ENCODE measurements around the gene SUPT5H. TPM values are rescaled to one million over a fixed set of nuclear protein-coding genes. Genes with fewer than 3 reads are reported as not detected.

Gene SUPT5H
- total and polyA plus RNA-seq, 8 donors = 61.7 to 127 (median 109) TPM

DNA sequence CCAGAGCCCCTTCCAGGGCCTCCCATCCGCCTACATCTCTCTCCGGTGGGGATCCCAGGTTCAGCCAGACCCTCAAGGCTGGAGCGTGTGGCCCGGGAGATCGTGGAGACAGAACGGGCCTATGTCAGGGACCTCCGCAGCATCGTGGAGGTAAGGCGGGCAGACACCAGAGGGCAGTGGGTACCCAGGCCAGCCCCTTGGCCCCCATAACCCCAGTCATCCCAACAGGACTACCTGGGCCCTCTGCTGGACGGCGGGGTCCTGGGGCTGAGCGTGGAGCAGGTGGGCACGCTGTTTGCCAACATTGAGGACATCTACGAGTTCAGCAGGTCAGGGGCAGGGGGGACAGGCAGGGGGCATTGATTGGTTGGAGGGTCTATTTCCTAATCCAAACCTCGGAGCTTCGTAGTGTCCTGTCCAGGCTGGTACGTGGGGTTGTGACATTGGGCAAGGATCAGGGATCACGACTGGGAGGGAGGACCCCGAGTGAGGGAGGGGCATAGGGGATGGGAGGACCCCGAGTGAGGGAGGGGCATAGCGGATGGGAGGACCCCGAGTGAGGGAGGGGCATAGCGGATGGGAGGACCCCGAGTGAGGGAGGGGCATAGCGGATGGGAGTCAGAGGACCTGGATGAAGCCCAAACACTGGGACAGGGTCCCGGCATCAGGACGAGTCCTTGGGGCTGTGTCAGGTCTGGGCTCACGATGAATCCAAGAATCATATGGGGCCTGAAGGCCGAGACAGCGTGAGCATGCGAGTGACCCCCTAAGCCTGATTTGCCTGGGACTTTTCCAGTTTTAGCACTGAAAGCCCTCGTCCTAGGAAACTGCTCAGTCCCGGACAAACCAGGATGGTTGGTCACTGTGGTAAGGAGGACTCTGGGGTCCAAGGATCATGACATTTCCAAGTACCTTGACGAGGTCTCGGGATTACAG is 30.0 kb upstream of the SUPT5H start:
- H3K27me3 ChIP-seq = no peaks in the 10 kb centered on the region
- no peaks in the 10 kb centered on the region for H3K9me3 ChIP-seq
- 61 to 76% (median 72%) methylated on average over 32 to 35 of the region's 35 CpGs for WGBS, 5 donors
- intact Hi-C loops (cut with DNase I; ENCODE audit: low total_unique reads) = no loop called here
- peak overlapping the region; percentile 57 to 95 (median 92) for H3K4me3 ChIP-seq
- H3K36me3 ChIP-seq = peaks cover 13 to 42% (median 35%) of the 10 kb centered on the region in 4 donors
- peak overlapping the region in 4 of 5 donors; percentile 37 to 100 (median 98) for H3K27ac ChIP-seq
- peak in 1 of 3 donors; percentile 6 for TF ChIP-seq POLR2AphosphoS5 (IDR thresholded peaks at IDR 0.05)
- no peak for TF ChIP-seq EP300 (IDR thresholded peaks at IDR 0.05)
- peak in 1 of 2 donors; percentile 45 for DNase-seq
- H3K4me1 ChIP-seq = peaks cover 20 to 64% (median 55%) of the 10 kb centered on the region in 4 donors

- intact Hi-C loops (cut with DNase I; ENCODE audit: low total_unique reads) = no loop called here
- H3K4me3 ChIP-seq = peak overlapping the region in 1 of 4 donors; percentile 11
- 80 to 85% (median 81%) methylated on average over 18 to 27 of the region's 27 CpGs for WGBS, 5 donors
- H3K9me3 ChIP-seq = no peaks in the 10 kb centered on the region
- H3K27me3 ChIP-seq = no peaks in the 10 kb centered on the region
- H3K36me3 ChIP-seq = peaks cover 13 to 53% (median 45%) of the 10 kb centered on the region in 4 donors
- TF ChIP-seq POLR2AphosphoS5 (IDR thresholded peaks at IDR 0.05) (peak in 1 of 3 donors; percentile 20), POLR2A (IDR thresholded peaks at IDR 0.05) (no peak)
- TF ChIP-seq, protein P1, sequence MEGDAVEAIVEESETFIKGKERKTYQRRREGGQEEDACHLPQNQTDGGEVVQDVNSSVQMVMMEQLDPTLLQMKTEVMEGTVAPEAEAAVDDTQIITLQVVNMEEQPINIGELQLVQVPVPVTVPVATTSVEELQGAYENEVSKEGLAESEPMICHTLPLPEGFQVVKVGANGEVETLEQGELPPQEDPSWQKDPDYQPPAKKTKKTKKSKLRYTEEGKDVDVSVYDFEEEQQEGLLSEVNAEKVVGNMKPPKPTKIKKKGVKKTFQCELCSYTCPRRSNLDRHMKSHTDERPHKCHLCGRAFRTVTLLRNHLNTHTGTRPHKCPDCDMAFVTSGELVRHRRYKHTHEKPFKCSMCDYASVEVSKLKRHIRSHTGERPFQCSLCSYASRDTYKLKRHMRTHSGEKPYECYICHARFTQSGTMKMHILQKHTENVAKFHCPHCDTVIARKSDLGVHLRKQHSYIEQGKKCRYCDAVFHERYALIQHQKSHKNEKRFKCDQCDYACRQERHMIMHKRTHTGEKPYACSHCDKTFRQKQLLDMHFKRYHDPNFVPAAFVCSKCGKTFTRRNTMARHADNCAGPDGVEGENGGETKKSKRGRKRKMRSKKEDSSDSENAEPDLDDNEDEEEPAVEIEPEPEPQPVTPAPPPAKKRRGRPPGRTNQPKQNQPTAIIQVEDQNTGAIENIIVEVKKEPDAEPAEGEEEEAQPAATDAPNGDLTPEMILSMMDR (IDR thresholded peaks at IDR 0.05) = no peak
- H3K4me1 ChIP-seq = peaks cover 9 to 53% (median 44%) of the 10 kb centered on the region in 4 donors
- DNase-seq = no peak
- H3K27ac ChIP-seq = peak overlapping the region in 3 of 5 donors; percentile 98 to 100 (median 98)
Measured at GRCh38 chr19:39416152-39417120, 28.9 kb upstream of the SUPT5H start.

GRCh38 chr19:39417463-39418181 is 27.8 kb upstream of the SUPT5H start:
- H3K27ac ChIP-seq = no peak overlapping the region
- TF ChIP-seq POLR2AphosphoS5 (IDR thresholded peaks at IDR 0.05) (peak in 1 of 3 donors; percentile 10), POLR2A (IDR thresholded peaks at IDR 0.05) (no peak)
- peaks cover 13 to 65% (median 57%) of the 10 kb centered on the region in 4 donors for H3K36me3 ChIP-seq
- intact Hi-C loops (cut with DNase I; ENCODE audit: low total_unique reads) = no loop called here
- no peaks in the 10 kb centered on the region for H3K9me3 ChIP-seq
- peaks cover 9 to 47% (median 37%) of the 10 kb centered on the region in 4 donors for H3K4me1 ChIP-seq
- no peak for DNase-seq
- no peaks in the 10 kb centered on the region for H3K27me3 ChIP-seq
- no peak overlapping the region for H3K4me3 ChIP-seq
- 87 to 92% (median 91%) methylated on average over 24 to 30 of the region's 30 CpGs for WGBS, 5 donors

GRCh38 chr19:39419003-39419402 is 26.4 kb upstream of the SUPT5H start:
- Histone ChIP-seq H3K36me3 (peaks cover 13 to 79% (median 71%) of the 10 kb centered on the region in 4 donors), H3K4me1 (peaks cover 9 to 33% (median 24%) of the 10 kb centered on the region in 4 donors), H3K4me3 (no peak overlapping the region), H3K27ac (no peak overlapping the region), H3K9me3 (no peaks in the 10 kb centered on the region), H3K27me3 (no peaks in the 10 kb centered on the region)
- WGBS, 5 donors = 81 to 98% (median 90%) methylated on average over 7 to 9 of the region's 9 CpGs
- no peak for DNase-seq
- intact Hi-C loops (cut with DNase I; ENCODE audit: low total_unique reads) = no loop called here
- TF ChIP-seq EP300 (IDR thresholded peaks at IDR 0.05) (no peak), POLR2A (IDR thresholded peaks at IDR 0.05) (no peak), POLR2AphosphoS5 (IDR thresholded peaks at IDR 0.05) (no peak)
- TF ChIP-seq, protein P1 (IDR thresholded peaks at IDR 0.05) = no peak
